Thyroid gland (tissue), 4 donors: ENCODE measurements around the gene TFB2M.

ENCODE experiments used
- CTCF ChIP-seq, 6 experiments: fragments of 200-600 bp in 3 of 6; fragments of 450-650 bp in 3 of 6; sonication (generic) in 3 of 6; IDR thresholded peaks; one replicate each; pipeline ENCODE4 v1.5.1; 2016 to 2019; ENCODE audit warnings: antibody characterized with exemption in 6 of 6, mild to moderate bottlenecking in 2 of 6, inconsistent platforms in 1 of 6, moderate library complexity in 1 of 6
- POLR2A ChIP-seq, 2 donors: fragments of 450-650 bp; IDR thresholded peaks; one replicate each; pipeline ENCODE4 v1.6.1; 2017; ENCODE audit warnings: antibody characterized with exemption in 2 of 2, mild to moderate bottlenecking in 2 of 2, moderate library complexity in 1 of 2

DNA sequence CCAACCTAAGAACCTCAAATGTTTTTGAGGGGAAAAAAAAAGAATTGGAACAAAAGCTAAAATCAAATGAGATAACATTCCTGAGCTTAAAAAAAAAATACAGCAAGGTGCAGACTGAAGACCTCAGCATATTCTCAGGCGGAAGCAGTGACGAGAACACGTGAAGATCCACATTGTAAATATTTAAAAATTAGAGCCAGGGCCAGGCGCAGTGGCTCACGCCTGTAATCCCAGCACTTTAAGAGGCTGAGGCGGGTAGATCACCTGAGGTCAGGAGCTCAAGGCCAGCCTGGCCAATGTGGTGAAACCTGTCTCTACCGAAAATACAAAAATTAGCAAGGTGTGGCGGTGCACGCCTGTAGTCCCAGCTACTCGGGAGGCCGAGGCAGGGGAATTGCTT is 15.7 kb downstream of the TFB2M start:
- TF ChIP-seq CTCF (IDR thresholded peaks at IDR 0.05), result no peak
- no peak for TF ChIP-seq POLR2A (IDR thresholded peaks at IDR 0.05)
